Stimulated activated CD4-positive, alpha-beta T cell treated with anti-CD3 and anti-CD28 coated beads, Interleukin-4, amount 100 ng/mL, for 1 hour (primary cell): ENCODE measurements around the gene MDK.

Experiments used
- DNase-seq: peaks from one replicate; pipeline ENCODE4 v3.0.0-alpha.2; 2020

Gene MDK

DNA sequence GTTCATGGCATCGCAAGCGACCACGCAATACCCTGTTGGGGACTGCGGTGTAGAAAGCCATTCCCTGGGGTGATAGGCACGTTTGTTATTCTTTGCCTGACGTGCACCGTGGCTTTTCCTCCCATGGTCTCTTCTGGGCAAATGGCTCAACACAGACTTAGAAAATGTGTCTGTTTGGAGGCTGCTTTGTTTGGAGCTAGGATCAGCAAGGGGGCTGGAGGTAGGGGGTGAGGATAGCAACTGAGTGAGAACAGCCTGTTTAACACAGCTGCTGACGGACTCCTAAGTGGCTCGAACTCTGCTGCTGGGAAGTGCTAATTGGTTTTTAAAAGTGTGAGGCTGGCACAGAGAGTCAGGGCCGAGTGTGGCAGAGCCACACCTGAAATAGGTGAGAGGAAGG, 26.2 kb downstream of the MDK start:
- no peak for DNase-seq

DNA sequence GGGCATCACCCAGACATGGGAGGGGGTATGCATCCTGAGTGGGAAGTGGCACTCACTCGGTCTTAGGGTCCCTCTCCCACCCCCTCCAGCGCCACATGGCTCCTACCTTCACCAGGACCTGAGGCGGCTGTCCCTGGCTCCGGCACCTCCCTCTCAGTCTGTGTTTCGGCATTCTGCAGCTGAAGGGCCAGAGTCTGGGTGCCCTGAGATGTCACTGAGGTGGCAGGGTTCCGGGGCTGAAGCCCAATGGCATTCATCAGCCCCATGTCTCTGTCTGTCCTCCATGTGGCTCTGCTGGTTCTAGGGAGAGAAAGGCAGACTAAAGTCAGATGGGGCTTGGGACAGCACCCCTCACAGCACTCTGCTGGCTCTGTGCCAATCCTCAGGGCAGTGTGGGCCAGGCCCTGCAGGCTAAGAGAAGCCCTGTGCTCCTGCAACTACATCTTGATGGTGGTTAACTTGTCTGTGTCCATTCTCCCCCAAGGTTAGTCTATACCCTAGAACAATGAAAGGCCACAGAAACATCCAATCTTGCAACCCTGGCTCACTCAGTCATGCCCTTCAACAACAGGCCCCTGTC, 27.0 kb downstream of the MDK start:
- no peak for DNase-seq

DNA sequence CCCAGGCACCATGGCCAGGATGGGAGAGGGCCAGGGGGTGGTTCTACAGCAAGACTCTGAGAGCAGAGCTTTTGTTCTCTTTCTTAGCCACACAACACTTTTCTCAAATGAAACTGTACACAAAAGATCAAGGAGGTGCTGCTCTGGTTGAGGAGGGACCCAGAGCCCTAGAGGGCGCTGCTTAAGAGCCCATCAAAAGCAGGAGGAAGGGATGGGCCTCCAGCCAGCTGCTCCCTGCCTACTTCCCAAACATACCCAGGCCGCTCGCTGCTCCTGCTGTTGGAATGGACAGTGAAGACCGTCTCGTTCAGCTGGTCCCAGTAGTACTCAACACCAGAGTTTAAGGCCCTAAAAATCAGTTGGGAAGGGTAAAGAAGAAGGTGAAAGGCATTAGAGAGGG, 28.6 kb downstream of the MDK start:
- no peak for DNase-seq

DNA sequence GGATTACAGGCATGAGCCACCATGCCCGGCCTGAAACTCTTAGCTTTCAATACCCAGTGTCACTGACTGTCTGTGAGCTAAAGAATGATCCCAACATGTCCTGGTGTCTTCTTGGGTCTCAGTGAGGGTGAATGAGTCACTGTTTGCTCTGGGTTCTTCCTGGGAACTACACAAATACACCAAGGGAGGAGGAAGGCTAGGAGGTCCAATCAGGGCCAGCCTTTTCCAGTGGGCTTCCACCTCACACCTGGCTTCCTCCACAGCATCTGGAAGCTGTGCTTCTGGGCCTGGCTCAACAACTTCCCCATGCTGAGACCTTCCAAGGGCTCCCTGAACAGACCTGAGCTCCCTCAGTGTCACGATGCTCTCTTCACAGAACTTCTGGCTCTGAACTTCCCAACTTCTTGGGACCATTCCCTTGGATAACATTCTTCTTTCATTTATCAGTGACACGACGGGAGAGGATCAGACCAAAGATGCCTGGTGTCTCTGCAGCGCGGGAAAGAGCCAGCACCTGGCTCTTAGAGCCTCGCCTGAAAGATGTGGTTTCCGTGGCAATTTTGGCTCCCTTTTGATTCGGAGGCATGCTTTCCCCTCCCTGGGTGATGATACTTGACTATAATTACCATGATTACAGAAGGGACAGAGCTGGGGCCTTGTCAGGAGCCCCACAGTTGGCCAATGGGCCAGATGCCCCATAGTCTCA, 32.4 kb downstream of the MDK start:
- no peak for DNase-seq

DNA sequence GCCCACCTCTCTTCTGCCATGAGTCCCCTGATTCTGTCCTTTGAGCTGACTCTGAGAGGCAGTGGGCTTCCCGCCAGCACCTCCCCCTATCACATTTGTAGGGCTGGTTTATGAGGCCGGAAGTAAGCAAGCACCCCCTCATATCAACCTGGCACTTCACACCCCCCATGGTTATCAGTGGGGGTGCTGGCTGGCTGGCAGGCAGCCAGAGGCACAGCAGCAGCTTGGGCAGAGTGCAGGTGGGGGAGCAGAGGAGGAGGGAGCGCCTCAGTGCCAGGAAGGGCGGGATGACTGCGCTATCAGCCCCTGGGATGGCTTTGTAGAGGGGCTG, 33.0 kb downstream of the MDK start:
- no peak for DNase-seq

DNA sequence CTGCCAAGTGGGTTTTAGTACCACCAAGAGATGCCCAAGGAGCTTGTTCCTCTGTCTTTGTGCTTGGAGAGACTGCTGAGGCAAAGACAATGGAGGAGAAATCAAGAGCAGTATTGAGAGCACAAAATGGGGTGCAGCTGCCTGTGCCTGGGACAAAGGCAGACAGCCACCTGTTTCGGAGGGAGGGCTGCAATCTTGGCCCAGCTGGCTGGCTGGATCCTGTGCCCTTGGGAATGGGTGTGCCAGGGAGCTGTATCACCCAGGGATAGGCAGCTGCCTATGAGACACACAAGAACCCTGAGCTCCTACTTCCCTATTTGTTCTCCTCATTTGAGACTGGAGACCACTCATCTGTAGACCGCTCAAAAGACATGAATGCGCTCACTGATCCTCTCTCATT, 33.4 kb downstream of the MDK start:
- DNase-seq, result no peak

DNA sequence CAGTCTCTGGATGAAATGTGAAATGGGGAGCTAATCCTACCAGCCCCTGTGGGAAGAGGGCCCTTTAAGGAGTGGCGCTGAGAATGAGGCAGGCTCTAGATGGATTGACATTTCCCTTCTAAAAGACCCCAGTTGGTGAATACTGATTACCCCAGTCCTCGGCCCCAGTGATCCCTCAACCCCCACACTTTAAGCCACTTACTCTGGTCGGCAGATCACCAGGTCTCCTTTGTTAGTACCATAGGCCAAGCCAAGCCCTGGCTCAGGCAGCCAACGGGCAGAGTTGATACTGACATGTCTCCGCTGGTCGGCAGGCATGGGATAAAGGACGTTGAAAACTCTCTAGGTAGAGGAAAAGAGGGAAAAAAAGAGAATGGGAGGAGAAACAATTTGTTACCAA, 36.2 kb downstream of the MDK start:
- no peak for DNase-seq

DNA sequence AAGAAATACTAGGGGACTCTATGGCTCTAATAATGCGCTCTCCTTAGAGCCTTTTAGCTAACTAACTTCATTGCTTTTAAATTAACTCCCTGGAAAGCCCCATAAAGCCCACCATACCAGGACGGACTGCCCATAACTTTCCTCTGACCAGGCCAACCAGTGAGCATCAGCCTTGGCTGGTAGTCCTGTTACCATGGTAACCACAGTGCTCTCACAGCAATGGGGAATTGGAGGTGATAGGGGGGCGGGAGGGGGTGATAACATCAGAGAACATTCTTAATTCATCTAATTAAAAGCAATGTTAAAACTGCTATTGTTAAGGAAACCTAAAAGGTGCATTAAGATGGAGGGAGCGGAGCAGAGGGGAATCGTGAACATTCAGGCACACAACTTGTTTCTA, 37.3 kb downstream of the MDK start:
- DNase-seq, result no peak

DNA sequence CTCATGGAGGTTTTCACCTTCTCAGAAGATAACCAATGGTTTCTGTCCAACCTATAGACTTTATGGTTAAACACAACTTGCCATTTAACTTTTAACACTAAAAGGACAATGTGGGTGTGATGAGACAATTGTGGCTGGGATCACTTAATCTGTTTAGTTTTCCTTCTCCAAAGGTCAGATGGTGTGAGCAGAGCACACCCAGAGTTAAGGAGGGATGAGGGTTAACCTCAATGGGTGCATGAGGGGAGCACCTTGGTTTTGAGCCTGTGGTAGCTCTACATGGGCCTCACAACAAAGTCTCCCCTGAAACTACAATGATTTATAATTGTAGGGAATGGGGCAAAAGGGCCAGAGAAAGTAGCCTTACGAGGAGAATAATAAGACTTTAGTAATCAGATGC, 39.0 kb downstream of the MDK start:
- DNase-seq, result no peak

DNA sequence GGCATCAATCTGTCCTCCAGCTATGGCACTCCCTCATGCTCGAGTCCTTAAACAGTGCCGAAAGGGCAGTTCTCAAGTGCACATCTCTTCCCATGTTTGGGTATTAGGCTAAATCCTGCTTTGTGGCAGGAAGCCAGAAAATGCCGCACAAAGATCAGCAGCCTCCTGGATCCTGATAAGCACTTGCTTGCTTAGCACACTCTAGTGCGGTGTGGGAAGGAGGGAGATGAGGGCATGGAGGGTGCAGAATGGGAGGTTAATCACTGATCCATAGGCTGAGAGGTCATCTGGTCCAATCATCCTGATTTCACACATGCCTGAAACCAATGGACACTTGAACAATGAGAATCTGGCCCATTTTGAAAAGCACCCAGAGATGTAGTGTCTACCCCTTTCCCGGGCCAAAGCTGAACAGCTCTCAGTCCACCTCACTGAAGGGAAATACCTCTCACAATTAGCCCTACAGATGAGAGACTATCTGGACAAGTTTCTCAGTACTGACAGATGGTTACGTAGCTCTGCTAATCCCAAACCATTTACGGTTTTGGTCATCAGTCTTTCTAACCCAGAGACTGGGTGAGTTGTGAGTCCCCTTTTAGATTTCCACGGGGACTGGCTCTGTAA, 39.9 kb downstream of the MDK start:
- DNase-seq, result no peak

DNA sequence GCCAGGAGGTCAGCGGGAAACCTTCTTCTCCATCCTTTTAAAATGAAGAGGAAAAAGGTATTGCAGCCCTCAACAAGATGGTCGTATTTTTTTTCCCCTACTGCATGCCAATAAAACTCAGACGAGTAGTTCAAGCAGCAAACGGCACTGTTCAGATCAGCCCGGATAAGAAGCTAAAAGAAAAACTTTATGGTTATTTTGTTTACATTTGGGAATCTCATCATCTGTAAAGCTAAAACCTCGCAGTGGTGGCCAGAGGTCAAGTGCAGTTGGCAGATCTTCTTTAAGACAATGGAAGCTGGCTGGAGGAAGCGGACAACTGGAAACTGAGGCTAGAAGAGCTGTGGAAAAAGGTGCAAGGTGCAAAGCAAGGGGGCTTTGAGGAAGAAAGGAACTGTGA, 41.1 kb downstream of the MDK start:
- DNase-seq, result no peak

DNA sequence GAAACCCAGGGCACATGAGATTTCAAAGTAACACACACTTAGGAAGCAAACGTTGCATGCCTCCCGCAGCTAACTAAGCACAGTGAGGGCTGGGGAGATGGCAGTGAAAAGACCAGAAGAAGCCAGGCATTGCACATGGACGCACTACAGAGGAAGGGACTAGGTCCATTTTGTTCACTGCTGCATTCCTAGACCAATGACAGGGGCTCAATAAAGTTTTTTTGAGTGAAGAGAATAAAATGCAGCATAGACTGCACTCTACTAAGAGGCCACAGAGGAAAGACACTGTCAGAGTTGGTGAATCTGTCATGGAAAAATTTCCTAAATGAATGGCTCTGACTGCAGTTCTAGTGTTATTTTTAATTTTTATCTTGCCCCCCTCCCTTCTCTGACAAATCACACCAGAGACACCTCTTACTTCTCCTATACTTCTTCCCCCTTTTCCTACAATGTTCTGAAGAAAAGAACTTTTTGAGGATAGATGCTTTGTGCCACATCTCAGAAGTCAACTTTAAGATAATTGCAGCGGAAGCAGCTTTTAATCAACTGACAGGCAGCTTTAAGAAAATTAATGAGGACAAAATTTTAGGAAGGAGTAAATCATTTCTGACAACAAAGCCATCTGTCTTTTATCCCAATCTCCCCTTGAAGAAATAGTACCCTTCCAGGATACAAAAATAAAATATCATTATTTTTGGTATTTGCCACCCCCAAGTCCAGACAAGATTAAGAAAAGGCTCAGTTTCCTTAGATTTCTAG, 44.9 kb downstream of the MDK start:
- DNase-seq, result no peak

DNA sequence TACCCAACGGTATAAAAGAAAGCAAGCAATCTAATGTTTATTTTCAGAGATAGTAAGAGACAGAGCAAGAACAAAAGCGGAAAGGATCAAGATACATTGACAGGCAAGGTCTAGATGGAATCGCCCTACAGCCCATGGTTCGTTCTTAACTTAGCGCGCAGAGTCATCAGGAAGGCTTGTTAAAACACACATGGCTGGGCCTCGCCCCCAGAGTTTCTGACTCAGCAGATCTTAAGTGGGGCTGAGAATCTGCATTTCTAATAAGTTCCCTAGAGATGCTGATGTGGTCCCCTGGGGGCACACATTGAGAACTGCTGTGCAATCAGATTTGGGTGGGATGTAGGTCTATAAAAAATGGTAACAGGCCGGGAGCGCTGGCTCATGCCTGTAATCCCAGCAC, 45.9 kb downstream of the MDK start:
- no peak for DNase-seq

DNA sequence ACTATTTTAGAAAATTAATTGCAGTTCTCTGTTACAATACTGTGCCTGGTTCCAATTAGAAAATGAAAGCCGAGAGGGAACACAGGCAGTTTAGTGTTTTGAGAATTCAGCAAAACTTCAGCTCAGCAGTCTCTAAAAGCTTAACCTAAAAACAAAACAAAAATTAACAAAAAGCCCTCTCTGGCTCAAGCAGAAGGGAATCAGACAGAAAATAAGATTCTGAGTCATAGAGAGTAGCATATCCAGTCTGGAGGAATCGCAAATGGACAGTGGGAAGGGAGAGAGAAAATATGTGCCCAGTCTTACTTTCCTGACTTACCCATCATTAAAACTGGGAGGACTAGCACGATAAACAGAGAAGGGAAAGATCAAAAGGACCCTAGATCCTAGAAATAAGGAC, 48.2 kb downstream of the MDK start:
- DNase-seq, result no peak

DNA sequence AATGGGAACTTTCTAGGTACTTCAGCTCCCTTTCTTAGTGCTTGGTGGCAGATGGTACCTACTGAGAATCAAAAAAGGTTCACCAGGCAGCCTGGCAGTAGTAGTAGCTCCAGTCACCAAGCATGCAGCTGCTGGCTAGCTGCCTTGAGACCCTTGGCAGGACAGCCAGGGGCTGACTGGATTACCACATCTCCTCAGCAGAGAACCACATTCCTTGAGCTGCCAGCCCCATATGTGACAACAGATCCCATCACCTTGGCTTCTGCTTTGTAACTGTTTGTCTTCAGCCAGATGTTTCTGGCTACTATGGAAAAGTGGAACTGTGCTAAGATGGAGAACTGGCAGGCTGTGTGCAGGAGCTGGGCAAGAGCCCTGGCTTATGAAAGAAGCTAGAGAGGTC, 49.7 kb downstream of the MDK start:
- DNase-seq, result no peak
